HUES48 (cell line): ENCODE measurements around the gene TRIO.

Experiments used
- H3K27ac ChIP-seq: one replicate; pipeline ENCODE4 v1.7.0; 2013; ENCODE audit warnings: low read depth, low read length, inconsistent platforms
- H3K27me3 ChIP-seq: 2 replicates; pipeline ENCODE4 v1.6.1; 2013; ENCODE audit warnings: mild to moderate bottlenecking, low read length; ENCODE audit not compliant: control insufficient read depth, insufficient read depth
- H3K36me3 ChIP-seq: 2 replicates; pipeline ENCODE4 v1.6.1; 2013; ENCODE audit warnings: low read length; ENCODE audit not compliant: control insufficient read depth, insufficient read depth
- H3K4me1 ChIP-seq: 2 replicates; pipeline ENCODE4 v1.6.1; 2013; ENCODE audit warnings: mild to moderate bottlenecking, low read length; ENCODE audit not compliant: control insufficient read depth, insufficient read depth
- H3K4me3 ChIP-seq: 2 replicates; pipeline ENCODE4 v1.5.1; 2013; ENCODE audit warnings: mild to moderate bottlenecking, low read depth, low read length
- H3K9ac ChIP-seq: 2 replicates; pipeline ENCODE4 v1.6.1; 2013; ENCODE audit warnings: mild to moderate bottlenecking, low read depth, low read length, moderate library complexity
- H3K9me3 ChIP-seq: 2 replicates; pipeline ENCODE4 v1.6.1; 2013; ENCODE audit warnings: low read length; ENCODE audit not compliant: control insufficient read depth, insufficient read depth

TRIO gene

DNA sequence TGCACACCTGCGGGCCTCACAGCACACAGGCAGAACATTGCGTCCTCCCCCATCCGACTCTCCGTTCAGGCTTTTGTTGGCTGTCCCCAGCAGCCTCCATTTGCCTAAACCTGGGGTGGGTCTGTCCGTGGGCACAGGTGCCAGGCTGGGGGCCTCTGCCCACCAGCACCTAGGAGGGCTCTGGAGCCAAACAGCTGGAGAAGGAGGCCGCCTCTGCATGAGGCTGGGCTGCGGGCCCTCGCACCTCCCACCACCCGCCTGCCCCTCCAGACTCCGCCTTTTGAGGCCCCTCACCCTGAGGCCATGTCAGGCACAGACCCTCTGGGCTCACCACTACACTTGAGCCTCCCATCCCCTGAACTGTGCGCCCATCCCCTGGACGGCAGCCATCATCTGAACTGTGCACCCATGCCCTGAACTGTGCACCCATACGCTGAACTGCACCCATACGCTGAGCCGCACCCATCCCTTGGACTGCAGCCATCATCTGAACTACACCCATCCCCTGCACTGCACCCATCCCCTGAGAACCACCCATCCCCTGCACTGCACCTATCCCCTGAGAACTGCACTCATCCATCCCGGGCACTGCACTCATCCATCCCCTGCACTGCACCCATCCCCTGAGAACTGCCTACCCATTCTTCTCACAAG lies 340.5 kb downstream of the TRIO start:
- H3K4me1 ChIP-seq, result no peaks in the 10 kb centered on the region
- H3K4me3 ChIP-seq, result no peak overlapping the region
- H3K27me3 ChIP-seq, result no peaks in the 10 kb centered on the region
- H3K9me3 ChIP-seq, result no peaks in the 10 kb centered on the region
- H3K9ac ChIP-seq, result no peak overlapping the region
- peaks cover 86% of the 10 kb centered on the region for H3K36me3 ChIP-seq
- H3K27ac ChIP-seq, result no peak overlapping the region

DNA sequence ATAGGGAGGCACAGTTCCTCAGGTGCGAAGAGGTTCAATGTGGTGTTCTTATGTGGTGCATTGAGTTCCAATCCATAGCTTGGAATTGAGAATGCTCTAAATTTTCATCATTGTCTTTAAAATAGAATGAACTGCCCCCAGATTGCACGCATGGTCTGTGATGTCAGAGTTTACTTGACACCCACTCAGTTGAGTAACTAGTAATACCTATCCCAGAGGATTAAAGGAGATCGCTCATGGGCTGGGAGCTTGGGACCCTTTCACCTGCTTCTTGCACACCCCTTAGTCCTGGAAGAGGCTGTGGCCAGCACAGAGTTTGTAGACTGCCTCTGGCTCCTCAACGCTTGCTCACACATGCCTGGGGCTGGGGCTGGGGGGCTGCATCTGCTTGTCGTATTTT lies 343.3 kb downstream of the TRIO start:
- no peak overlapping the region for H3K27ac ChIP-seq
- H3K9me3 ChIP-seq, result no peaks in the 10 kb centered on the region
- H3K4me1 ChIP-seq, result no peaks in the 10 kb centered on the region
- peaks cover 86% of the 10 kb centered on the region for H3K36me3 ChIP-seq
- H3K4me3 ChIP-seq, result no peak overlapping the region
- no peaks in the 10 kb centered on the region for H3K27me3 ChIP-seq
- no peak overlapping the region for H3K9ac ChIP-seq

DNA sequence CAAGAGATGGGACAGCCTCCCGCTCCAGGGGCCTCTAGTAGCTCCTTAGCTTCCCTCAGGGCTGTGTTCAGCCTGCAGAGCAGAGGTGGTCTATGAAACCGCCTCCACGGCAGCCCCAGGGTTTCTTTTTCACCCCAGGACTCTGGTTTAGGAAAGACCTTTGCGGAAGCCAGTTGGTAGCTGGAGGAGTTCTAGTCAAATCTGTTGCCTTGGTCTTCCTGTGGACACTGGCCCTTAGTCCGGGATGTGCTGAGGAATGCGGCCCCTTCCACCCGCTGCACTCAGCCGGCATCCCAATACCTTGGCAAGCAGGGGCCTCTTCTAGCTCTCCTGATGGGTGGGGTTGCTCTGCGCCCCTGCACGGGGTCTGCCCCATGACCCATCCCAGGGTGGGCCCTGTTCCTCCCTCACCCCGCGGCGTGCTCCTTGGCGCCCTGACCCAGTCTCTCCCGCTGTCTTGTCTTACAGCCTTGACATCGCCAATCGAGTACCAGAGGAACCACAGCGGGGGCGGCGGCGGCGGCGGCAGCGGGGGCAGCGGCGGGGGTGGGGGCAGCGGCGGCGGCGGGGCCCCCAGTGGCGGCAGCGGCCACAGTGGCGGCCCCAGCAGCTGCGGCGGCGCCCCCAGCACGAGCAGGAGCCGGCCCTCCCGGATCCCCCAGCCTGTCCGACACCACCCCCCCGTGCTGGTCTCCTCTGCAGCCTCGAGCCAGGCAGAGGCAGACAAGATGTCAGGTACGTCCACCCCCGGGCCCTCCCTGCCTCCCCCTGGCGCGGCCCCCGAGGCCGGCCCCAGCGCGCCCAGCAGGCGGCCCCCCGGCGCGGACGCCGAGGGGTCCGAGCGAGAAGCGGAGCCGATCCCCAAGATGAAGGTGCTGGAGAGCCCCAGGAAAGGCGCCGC lies 344.1 kb downstream of the TRIO start:
- Histone ChIP-seq H3K27me3 (no peaks in the 10 kb centered on the region), H3K36me3 (peaks cover 86% of the 10 kb centered on the region), H3K4me3 (no peak overlapping the region)

GRCh38 chr5:14487897-14488570 lies 344.9 kb downstream of the TRIO start:
- Histone ChIP-seq H3K9ac (no peak overlapping the region), H3K27me3 (no peaks in the 10 kb centered on the region), H3K36me3 (peaks cover 86% of the 10 kb centered on the region)

More for the DNA sequence above, 344.1 kb downstream of the TRIO start:
- Histone ChIP-seq H3K9me3 (no peaks in the 10 kb centered on the region), H3K4me1 (no peaks in the 10 kb centered on the region), H3K9ac (no peak overlapping the region), H3K27ac (no peak overlapping the region)

DNA sequence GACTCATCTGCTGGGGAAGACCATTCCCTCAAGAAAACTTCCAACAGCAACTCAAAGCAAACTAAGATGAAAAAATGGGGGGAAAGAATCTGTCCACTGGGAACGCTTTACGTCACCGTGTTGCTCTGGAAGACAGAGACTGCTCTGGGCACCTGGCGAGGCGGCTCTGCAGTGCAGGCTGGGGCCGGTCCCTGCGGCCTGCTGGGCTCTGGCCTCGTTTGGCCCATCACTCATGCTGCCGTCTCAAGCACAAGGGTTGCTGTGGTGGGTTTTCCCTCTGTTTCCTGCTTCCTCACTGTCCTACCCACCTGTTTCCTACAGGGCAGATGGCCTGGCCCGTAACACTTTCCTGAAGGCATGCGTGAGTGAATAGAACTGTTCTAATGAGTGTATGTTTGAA lies 345.6 kb downstream of the TRIO start:
- no peaks in the 10 kb centered on the region for H3K27me3 ChIP-seq
- H3K27ac ChIP-seq, result no peak overlapping the region
- H3K9ac ChIP-seq, result no peak overlapping the region
- no peaks in the 10 kb centered on the region for H3K4me1 ChIP-seq
- H3K36me3 ChIP-seq, result peaks cover 86% of the 10 kb centered on the region
- H3K4me3 ChIP-seq, result no peak overlapping the region
- H3K9me3 ChIP-seq, result no peaks in the 10 kb centered on the region

More at GRCh38 chr5:14487897-14488570, 344.9 kb downstream of the TRIO start:
- H3K4me3 ChIP-seq, result no peak overlapping the region
- no peaks in the 10 kb centered on the region for H3K4me1 ChIP-seq
- H3K27ac ChIP-seq, result no peak overlapping the region
- no peaks in the 10 kb centered on the region for H3K9me3 ChIP-seq

- no peaks in the 10 kb centered on the region for H3K4me1 ChIP-seq
- H3K27ac ChIP-seq, result no peak overlapping the region
- H3K9ac ChIP-seq, result no peak overlapping the region
- H3K36me3 ChIP-seq, result peaks cover 87% of the 10 kb centered on the region
- H3K27me3 ChIP-seq, result no peaks in the 10 kb centered on the region
- no peak overlapping the region for H3K4me3 ChIP-seq
- H3K9me3 ChIP-seq, result no peaks in the 10 kb centered on the region
These were observed 346.5 kb downstream of the TRIO start for GRCh38 chr5:14489643-14490042.

- H3K9ac ChIP-seq, result no peak overlapping the region
These were observed 347.2 kb downstream of the TRIO start for GRCh38 chr5:14490309-14490711.

DNA sequence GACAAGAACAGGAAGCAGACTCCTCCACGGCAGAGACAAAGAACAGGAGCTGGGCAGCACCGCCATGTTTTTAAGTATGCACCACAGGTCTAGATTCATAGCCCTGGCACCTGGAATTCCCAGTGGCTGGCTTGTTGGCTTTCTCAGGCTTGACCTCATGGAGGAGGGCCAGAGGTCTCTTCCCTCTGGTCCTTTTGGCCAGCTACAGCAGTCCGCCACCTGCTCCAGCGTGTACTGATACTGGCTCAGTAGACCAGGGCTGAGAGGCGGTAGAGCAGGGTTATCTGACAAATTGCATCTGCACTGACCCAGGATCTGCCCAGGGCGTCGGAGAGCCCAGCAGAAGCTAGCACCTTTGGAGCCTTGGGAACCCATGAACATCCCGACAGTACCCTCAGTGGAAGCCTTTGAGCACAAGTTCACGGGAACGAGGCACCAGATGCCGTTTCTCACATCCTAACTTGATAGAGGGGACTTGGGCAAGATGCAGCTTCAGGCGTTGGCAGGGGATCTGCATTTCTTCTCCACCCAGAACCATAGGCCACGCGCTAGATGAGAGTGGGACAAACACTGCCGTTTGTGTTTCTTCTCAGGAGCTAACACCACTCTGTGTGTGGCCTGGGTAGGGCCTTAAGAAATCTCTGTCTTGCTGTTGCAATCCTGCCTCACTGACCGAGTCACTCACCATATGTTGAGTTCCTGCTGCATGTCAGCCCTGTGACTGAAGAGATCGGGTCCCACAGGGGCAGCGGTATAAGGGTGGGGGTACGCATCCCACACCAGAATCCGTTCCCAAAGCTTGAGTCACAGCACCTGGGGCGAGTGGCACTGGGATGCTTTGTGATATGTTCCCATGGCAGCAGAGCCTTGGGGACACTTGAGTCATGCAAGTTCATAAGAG lies 348.1 kb downstream of the TRIO start:
- Histone ChIP-seq H3K4me1 (no peaks in the 10 kb centered on the region), H3K9ac (no peak overlapping the region), H3K9me3 (no peaks in the 10 kb centered on the region), H3K36me3 (peaks cover 79% of the 10 kb centered on the region), H3K27ac (no peak overlapping the region), H3K4me3 (no peak overlapping the region), H3K27me3 (no peaks in the 10 kb centered on the region)

More at GRCh38 chr5:14490309-14490711, 347.2 kb downstream of the TRIO start:
- Histone ChIP-seq H3K4me1 (no peaks in the 10 kb centered on the region), H3K27me3 (no peaks in the 10 kb centered on the region), H3K27ac (no peak overlapping the region), H3K36me3 (peaks cover 85% of the 10 kb centered on the region), H3K9me3 (no peaks in the 10 kb centered on the region), H3K4me3 (no peak overlapping the region)

DNA sequence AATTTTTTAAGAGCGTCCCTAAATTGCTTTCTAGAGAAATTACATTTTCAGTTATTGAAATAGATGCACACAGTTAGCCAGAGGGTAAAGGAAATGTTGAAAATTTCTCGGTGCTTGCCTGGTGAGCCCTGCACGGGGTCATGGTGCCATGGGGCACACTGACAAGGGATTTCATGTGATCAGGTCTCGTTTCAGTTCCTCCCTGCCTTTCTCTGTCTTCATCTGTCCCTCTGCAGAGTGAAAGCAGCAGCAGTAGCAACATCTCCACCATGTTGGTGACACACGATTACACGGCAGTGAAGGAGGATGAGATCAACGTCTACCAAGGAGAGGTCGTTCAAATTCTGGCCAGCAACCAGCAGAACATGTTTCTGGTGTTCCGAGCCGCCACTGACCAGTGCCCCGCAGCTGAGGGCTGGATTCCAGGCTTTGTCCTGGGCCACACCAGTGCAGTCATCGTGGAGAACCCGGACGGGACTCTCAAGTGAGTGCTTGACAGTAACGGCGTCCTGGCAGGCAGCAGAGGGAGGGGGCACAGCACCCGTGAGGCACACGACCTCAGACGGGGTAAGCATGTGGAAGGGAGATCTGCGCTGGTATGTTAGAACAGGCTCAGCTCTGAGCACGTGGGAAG lies 349.3 kb downstream of the TRIO start:
- H3K27me3 ChIP-seq, result no peaks in the 10 kb centered on the region
- no peak overlapping the region for H3K4me3 ChIP-seq
- H3K9me3 ChIP-seq, result no peaks in the 10 kb centered on the region
- H3K27ac ChIP-seq, result no peak overlapping the region
- no peak overlapping the region for H3K9ac ChIP-seq
- H3K4me1 ChIP-seq, result no peaks in the 10 kb centered on the region
- H3K36me3 ChIP-seq, result peaks cover 83% of the 10 kb centered on the region

- Histone ChIP-seq H3K4me1 (no peaks in the 10 kb centered on the region), H3K27ac (no peak overlapping the region), H3K4me3 (no peak overlapping the region), H3K9me3 (no peaks in the 10 kb centered on the region), H3K36me3 (peaks cover 87% of the 10 kb centered on the region), H3K27me3 (no peaks in the 10 kb centered on the region), H3K9ac (no peak overlapping the region)
These were observed 352.2 kb downstream of the TRIO start for GRCh38 chr5:14495301-14495700.
